OCI-LY7 (cell line): Measurements from ENCODE around the gene NFIA. TPM values are rescaled to one million over a fixed set of nuclear protein-coding genes. Genes with fewer than 3 reads are reported as not detected.

Experiments used
- BruUV-seq: library from RNA; stranded (reverse); fragments of 400-500 nt; replicated peaks from 2 replicates; lab custom pipeline; 2021; lab: Mats Ljungman, UMichigan
- CTCF ChIA-PET: fragments of 300-600 bp; sonication (Branson Sonifier 250); formaldehyde crosslinking; loops from one replicate; lab custom pipeline; 2022; ENCODE audit warnings: antibody characterized with exemption; ENCODE audit not compliant: unreplicated experiment; lab: Charles Lee
- POLR2A ChIA-PET: fragments of 300-600 bp; sonication (Branson Sonifier 250); formaldehyde crosslinking; loops from one replicate; lab custom pipeline; 2022; ENCODE audit warnings: antibody characterized with exemption; lab: Charles Lee
- DNase-seq: peaks from one replicate; pipeline ENCODE4 v3.0.0-alpha.2; 2015; ENCODE audit warnings: low spot score
- H2AFZ ChIP-seq: fragments of 200-600 bp; sonication (generic), shearing (Covaris generic); 2 replicates; pipeline ENCODE4 v1.6.1; 2014; ENCODE audit warnings: mild to moderate bottlenecking, antibody characterized with exemption, low read length, moderate library complexity
- H3K27ac ChIP-seq: fragments of 200-600 bp; sonication (generic); 2 replicates; pipeline ENCODE4 v1.5.1; 2014; ENCODE audit warnings: mixed run types, low read depth, mild to moderate bottlenecking, moderate library complexity, low read length, inconsistent platforms; ENCODE audit not compliant: poor library complexity, severe bottlenecking
- H3K36me3 ChIP-seq: fragments of 200-600 bp; sonication (generic); 2 replicates; pipeline ENCODE4 v1.6.1; 2014; ENCODE audit warnings: mild to moderate bottlenecking, antibody characterized with exemption, low read length, moderate library complexity, mixed read lengths; ENCODE audit not compliant: insufficient read depth
- H3K4me1 ChIP-seq: fragments of 200-600 bp; sonication (generic); 2 replicates; pipeline ENCODE4 v1.5.1; 2014; ENCODE audit warnings: mild to moderate bottlenecking, low read length; ENCODE audit not compliant: insufficient read depth, poor library complexity, severe bottlenecking
- H3K4me2 ChIP-seq: fragments of 200-600 bp; sonication (generic); 2 replicates; pipeline ENCODE4 v1.6.1; 2014; ENCODE audit warnings: mild to moderate bottlenecking, low read length
- H3K4me3 ChIP-seq: fragments of 200-600 bp; sonication (generic); 2 replicates; pipeline ENCODE4 v1.5.1; 2014; ENCODE audit warnings: mild to moderate bottlenecking, low read depth, low read length; ENCODE audit not compliant: poor library complexity, severe bottlenecking
- H3K79me2 ChIP-seq: fragments of 200-600 bp; sonication (generic); 2 replicates; pipeline ENCODE4 v1.6.1; 2016; ENCODE audit warnings: low read depth, mild to moderate bottlenecking, low read length, moderate library complexity, mixed read lengths; ENCODE audit not compliant: insufficient read depth
- H3K9me2 ChIP-seq: fragments of 200-600 bp; sonication (generic); 2 replicates; pipeline ENCODE4 v1.6.1; 2016; ENCODE audit warnings: mild to moderate bottlenecking, low read length, mixed read lengths; ENCODE audit not compliant: insufficient read depth
- H3K9me3 ChIP-seq: fragments of 200-600 bp; sonication (generic); 2 replicates; pipeline ENCODE4 v1.6.1; 2014; ENCODE audit warnings: mild to moderate bottlenecking, mixed run types, low read length, mixed read lengths
- H4K20me1 ChIP-seq: fragments of 200-600 bp; sonication (generic); 2 replicates; pipeline ENCODE4 v1.6.1; 2014; ENCODE audit warnings: mild to moderate bottlenecking, antibody characterized with exemption, low read length, moderate library complexity, mixed read lengths; ENCODE audit not compliant: insufficient read depth
- EZH2phosphoT487 ChIP-seq: fragments of 200-600 bp; sonication (generic); IDR thresholded peaks from 2 replicates; pipeline ENCODE4 v1.6.1; 2018; ENCODE audit warnings: low read depth, borderline replicate concordance, mild to moderate bottlenecking, mixed run types, antibody characterized with exemption, low read length, moderate library complexity, mixed read lengths
- intact Hi-C: fragments of 100-400 bp; cut with micrococcal nuclease; formaldehyde crosslinking; loops from one replicate; pipeline ENCODE4 v1.10.0; 2022; ENCODE audit not compliant: unreplicated experiment
- total RNA-seq, 2 experiments: library from RNA; depleted of rRNA in 1 of 2; stranded (reverse); fragments of >200 nt in 1 of 2; shearing (Covaris generic) in 1 of 2; gene quantifications; 2 replicates each; pipeline ENCODE4 v1.2.3, GENCODE V29; 2014 to 2022
- TF ChIP-seq, protein P1 (sequence below): fragments of 200-600 bp; sonication (generic); conservative IDR thresholded peaks from 2 replicates; pipeline ENCODE4 v1.5.1; 2014; ENCODE audit warnings: mild to moderate bottlenecking, antibody characterized with exemption, low read length, moderate library complexity, mixed read lengths

Gene NFIA
- total RNA-seq, 2 experiments from 2014 or later = 2.8 to 18.8 TPM

DNA sequence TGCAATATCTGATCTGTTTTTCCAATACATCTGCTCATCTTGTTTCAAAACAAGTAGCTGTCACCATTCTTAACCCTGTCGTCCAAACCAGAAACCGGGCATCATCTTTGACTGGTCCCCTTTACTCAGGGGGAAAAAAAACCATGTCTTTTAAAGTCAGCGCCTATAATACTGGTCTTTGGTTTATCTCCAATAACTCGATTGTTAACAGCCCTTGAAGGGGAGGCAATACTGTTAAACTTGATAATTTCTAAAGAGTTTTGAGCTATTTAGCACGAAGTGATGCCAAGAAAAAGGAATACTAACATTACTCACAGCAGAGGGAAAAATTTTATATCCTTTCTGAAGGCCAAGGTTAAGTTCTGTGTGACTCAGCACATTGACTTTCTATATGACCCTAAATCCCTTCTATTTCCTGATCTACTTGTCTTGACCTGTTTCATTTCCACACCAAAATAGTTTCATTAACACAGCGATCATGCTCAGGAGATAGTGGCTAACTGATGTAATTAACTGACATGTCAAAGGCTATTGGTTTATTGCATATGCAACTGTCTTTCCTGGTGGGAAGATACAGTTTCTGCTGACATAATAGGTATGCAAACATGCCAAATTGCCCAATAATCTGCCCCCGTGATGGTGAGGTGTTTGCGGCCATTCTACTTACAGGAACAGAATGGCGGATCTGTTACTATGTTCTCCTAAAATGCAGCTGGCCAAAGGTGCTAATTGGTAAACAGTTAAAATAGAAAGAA, 59.1 kb downstream of the NFIA start:
- DNase-seq = no peak
- Histone ChIP-seq H3K36me3 (no peaks in the 10 kb centered on the region), H3K4me3 (no peak overlapping the region), H4K20me1 (no peaks in the 10 kb centered on the region), H3K4me2 (no peak overlapping the region), H3K79me2 (no peaks in the 10 kb centered on the region), H3K4me1 (no peaks in the 10 kb centered on the region), H3K27ac (no peak overlapping the region), H3K9me2 (no peaks in the 10 kb centered on the region), H2AFZ (no peak overlapping the region), H3K9me3 (no peaks in the 10 kb centered on the region)
- no TSS peak for BruUV-seq
- POLR2A ChIA-PET = interaction anchor here (0.6 to 2.4 kb wide), 5 partner anchors 8 to 154 kb away, joined by 3 to 9 read pairs (median 7); no protein-coding TSS in a partner anchor
- CTCF ChIA-PET = no interaction called here
- intact Hi-C loops = no loop called here
- no peak for TF ChIP-seq EZH2phosphoT487
- TF ChIP-seq, protein P1, sequence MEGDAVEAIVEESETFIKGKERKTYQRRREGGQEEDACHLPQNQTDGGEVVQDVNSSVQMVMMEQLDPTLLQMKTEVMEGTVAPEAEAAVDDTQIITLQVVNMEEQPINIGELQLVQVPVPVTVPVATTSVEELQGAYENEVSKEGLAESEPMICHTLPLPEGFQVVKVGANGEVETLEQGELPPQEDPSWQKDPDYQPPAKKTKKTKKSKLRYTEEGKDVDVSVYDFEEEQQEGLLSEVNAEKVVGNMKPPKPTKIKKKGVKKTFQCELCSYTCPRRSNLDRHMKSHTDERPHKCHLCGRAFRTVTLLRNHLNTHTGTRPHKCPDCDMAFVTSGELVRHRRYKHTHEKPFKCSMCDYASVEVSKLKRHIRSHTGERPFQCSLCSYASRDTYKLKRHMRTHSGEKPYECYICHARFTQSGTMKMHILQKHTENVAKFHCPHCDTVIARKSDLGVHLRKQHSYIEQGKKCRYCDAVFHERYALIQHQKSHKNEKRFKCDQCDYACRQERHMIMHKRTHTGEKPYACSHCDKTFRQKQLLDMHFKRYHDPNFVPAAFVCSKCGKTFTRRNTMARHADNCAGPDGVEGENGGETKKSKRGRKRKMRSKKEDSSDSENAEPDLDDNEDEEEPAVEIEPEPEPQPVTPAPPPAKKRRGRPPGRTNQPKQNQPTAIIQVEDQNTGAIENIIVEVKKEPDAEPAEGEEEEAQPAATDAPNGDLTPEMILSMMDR = no peak

DNA sequence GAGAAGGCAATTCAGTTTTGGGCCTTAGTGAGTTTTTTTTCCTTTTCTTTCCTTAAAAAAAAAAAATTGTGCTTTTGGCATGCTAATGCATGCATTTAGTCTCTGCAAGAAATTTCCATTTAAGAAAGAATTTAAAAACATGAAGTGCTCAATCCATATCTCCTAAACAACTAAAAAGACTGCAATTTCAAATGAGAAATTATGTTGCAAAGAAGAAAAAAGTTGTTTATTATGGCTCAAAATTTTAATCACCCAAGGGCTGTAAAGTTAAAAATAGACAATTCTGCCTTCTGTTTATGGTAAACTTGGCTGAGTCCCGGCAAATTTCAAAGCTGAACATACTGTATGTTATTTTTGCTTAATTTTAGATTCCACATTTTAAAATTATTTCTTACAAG, 59.7 kb downstream of the NFIA start:
- no peaks in the 10 kb centered on the region for H3K79me2 ChIP-seq

More for the DNA sequence above, 59.7 kb downstream of the NFIA start:
- no peak for DNase-seq
- Histone ChIP-seq H3K36me3 (no peaks in the 10 kb centered on the region), H3K4me1 (no peaks in the 10 kb centered on the region), H3K27ac (no peak overlapping the region), H3K4me2 (no peak overlapping the region), H3K4me3 (no peak overlapping the region), H3K9me3 (no peaks in the 10 kb centered on the region), H3K9me2 (no peaks in the 10 kb centered on the region), H2AFZ (no peak overlapping the region), H4K20me1 (no peaks in the 10 kb centered on the region)
- POLR2A ChIA-PET = no interaction called here
- no peak for TF ChIP-seq EZH2phosphoT487
- TF ChIP-seq, protein P1 = no peak
- intact Hi-C loops = no loop called here
- BruUV-seq = no TSS peak
- CTCF ChIA-PET = no interaction called here
